B cell (primary cell): ENCODE measurements around the gene OR5B12. TPM values are rescaled to one million over a fixed set of nuclear protein-coding genes. Genes with fewer than 3 reads are reported as not detected.

Experiments used
- ATAC-seq: fragments of 200-7000 bp; cut with Tn5 transposase; one replicate; pipeline ENCODE4 v1.10.0; 2021; ENCODE audit warnings: low read depth, mild to moderate bottlenecking, moderate number of reproducible peaks, moderate library complexity
- CTCF ChIA-PET: fragments of 350-600 bp; sonication (Branson Sonifier 250); formaldehyde crosslinking; loops from one replicate; lab custom pipeline; 2021; ENCODE audit warnings: antibody characterized with exemption, inconsistent platforms; lab: Charles Lee
- POLR2A ChIA-PET: fragments of 350-600 bp; sonication (Branson Sonifier 250); formaldehyde crosslinking; loops from one replicate; lab custom pipeline; 2021; ENCODE audit warnings: antibody characterized with exemption; lab: Charles Lee
- DNase-seq: peaks from one replicate; pipeline ENCODE4 v3.0.0; 2013
- H2AFZ ChIP-seq: 2 replicates; pipeline ENCODE4 v1.6.1; 2012; ENCODE audit warnings: mild to moderate bottlenecking, low read depth, low read length; ENCODE audit not compliant: insufficient read depth, poor library complexity, severe bottlenecking
- H3K27ac ChIP-seq, 2 donors: 1 replicate in 1 of 2; 2 replicates in 1 of 2; pipeline ENCODE4 v1.5.1; 2012 to 2013; ENCODE audit warnings: low read length in 2 of 2, mild to moderate bottlenecking in 2 of 2, moderate library complexity in 1 of 2
- H3K27me3 ChIP-seq, 4 experiments: fragments of 200-600 bp in 1 of 4; sonication (generic) in 1 of 4; replicated peaks in 1 of 4; 1 replicate in 2 of 4; 2 replicates in 2 of 4; pipeline versions ENCODE4 v1.6.1 to v1.7.0; 2013 to 2016; ENCODE audit warnings: low read length in 3 of 4, mild to moderate bottlenecking in 2 of 4, mixed read lengths in 1 of 4, moderate library complexity in 1 of 4; ENCODE audit not compliant: insufficient read depth in 4 of 4, control insufficient read depth in 3 of 4; ENCODE audit errors: control extremely low read depth in 1 of 4
- H3K36me3 ChIP-seq, 2 experiments: replicated peaks in 1 of 2; 1 replicate in 1 of 2; 2 replicates in 1 of 2; pipeline versions ENCODE4 v1.6.1 to v1.7.1; 2013; ENCODE audit warnings: low read length in 1 of 2; ENCODE audit not compliant: insufficient read depth in 2 of 2, control insufficient read depth in 1 of 2; ENCODE audit errors: control extremely low read depth in 1 of 2, extremely low read depth in 1 of 2
- H3K4me1 ChIP-seq, 2 donors: fragments of 200-600 bp in 1 of 2; sonication (generic) in 1 of 2; 1 replicate in 1 of 2; 2 replicates in 1 of 2; pipeline versions ENCODE4 v1.5.1 to v1.6.1; 2013 to 2017; ENCODE audit warnings: low read length in 2 of 2; ENCODE audit not compliant: control insufficient read depth in 2 of 2, insufficient read depth in 2 of 2
- H3K4me2 ChIP-seq: replicated peaks from 2 replicates; pipeline ENCODE3; 2012; ENCODE audit warnings: mild to moderate bottlenecking, low read depth, low read length; ENCODE audit not compliant: poor library complexity, severe bottlenecking
- H3K4me3 ChIP-seq, 5 experiments: fragments of 200-600 bp in 1 of 5; sonication (generic) in 1 of 5; 1 replicate in 3 of 5; 2 replicates in 2 of 5; pipeline versions ENCODE4 v1.5.1 to v1.7.0; 2011 to 2016; ENCODE audit warnings: low read length in 4 of 5, mild to moderate bottlenecking in 4 of 5, low read depth in 2 of 5, control low read depth in 1 of 5, moderate library complexity in 1 of 5; ENCODE audit not compliant: insufficient read depth in 1 of 5; ENCODE audit errors: control extremely low read depth in 1 of 5, extremely low read depth in 1 of 5
- H3K79me2 ChIP-seq: fragments of 200-600 bp; sonication (generic); one replicate; pipeline ENCODE4 v1.6.0; 2016; ENCODE audit warnings: low read length; ENCODE audit not compliant: control insufficient read depth, insufficient read depth
- H3K9ac ChIP-seq: fragments of 200-600 bp; sonication (generic); 2 replicates; pipeline ENCODE4 v1.6.1; 2017; ENCODE audit warnings: mild to moderate bottlenecking, low read length, moderate library complexity
- H3K9me3 ChIP-seq, 3 donors: one replicate each; pipeline versions ENCODE4 v1.6.1 to v1.7.1; 2013; ENCODE audit warnings: low read length in 2 of 3; ENCODE audit not compliant: control insufficient read depth in 2 of 3, insufficient read depth in 1 of 3; ENCODE audit errors: control extremely low read depth in 1 of 3
- H4K20me1 ChIP-seq: 2 replicates; pipeline ENCODE4 v1.6.0; 2012; ENCODE audit warnings: mild to moderate bottlenecking, low read length; ENCODE audit not compliant: insufficient read depth, control insufficient read depth, poor library complexity, severe bottlenecking
- H3K27ac Mint-ChIP-seq: one replicate; pipeline ENCODE4 v1.8.0; 2021; ENCODE audit warnings: mixed read lengths
- H3K27me3 Mint-ChIP-seq: one replicate; pipeline ENCODE4 v1.8.0; 2021; ENCODE audit warnings: mixed read lengths
- H3K4me1 Mint-ChIP-seq: one replicate; pipeline ENCODE4 v1.8.0; 2021; ENCODE audit warnings: mixed read lengths
- H3K4me3 Mint-ChIP-seq: one replicate; pipeline ENCODE4 v1.8.0; 2021; ENCODE audit warnings: mixed read lengths
- H3K9me3 Mint-ChIP-seq: one replicate; pipeline ENCODE4 v1.8.0; 2022; ENCODE audit warnings: mixed read lengths; ENCODE audit not compliant: insufficient read depth
- EZH2 ChIP-seq: IDR thresholded peaks from 2 replicates; pipeline ENCODE4 v1.6.1; 2012; ENCODE audit warnings: borderline replicate concordance, low read depth, mild to moderate bottlenecking, moderate library complexity, low read length; ENCODE audit not compliant: insufficient read depth, poor library complexity, severe bottlenecking
- WGBS: methylation state at CpG from one replicate; pipeline ENCODE4 v1.1.5; 2013; ENCODE audit warnings: missing lambda C conversion rate; ENCODE audit not compliant: insufficient coverage; 5-methylcytosine and 5-hydroxymethylcytosine counted together
- intact Hi-C: fragments of 100-400 bp; cut with micrococcal nuclease; formaldehyde crosslinking; loops from one replicate; pipeline ENCODE4 v1.10.0; 2022
- polyA plus RNA-seq: library from polyadenylated mRNA; depleted of rRNA; stranded (reverse); fragments of >200 nt; gene quantifications from 2 replicates; pipeline ENCODE4 v1.2.3, GENCODE V29; 2012
- total RNA-seq, 2 donors: library from RNA; stranded (reverse); fragments of 120-200 nt in 1 of 2; gene quantifications; 1 replicate in 1 of 2; 2 replicates in 1 of 2; pipeline versions ENCODE4 v1.2.3 to v1.2.4, GENCODE V29; 2013 to 2022
- TF ChIP-seq, protein P1 (sequence below): fragments of 200-600 bp; IDR thresholded peaks from one replicate; pipeline ENCODE4 v1.8.0; 2022; ENCODE audit warnings: antibody characterized with exemption, mild to moderate bottlenecking

Gene OR5B12
- total and polyA plus RNA-seq, 2 donors (not counting 1 experiment from before 2014, with no cell fraction given), result not detected

- Mint-ChIP-seq H3K9me3 (peaks cover 6% of the 10 kb centered on the region), H3K27me3 (peaks cover 34% of the 10 kb centered on the region), H3K27ac (no peak overlapping the region), H3K4me3 (no peak overlapping the region), H3K4me1 (no peaks in the 10 kb centered on the region)
- Histone ChIP-seq H3K27me3 (no peaks in the 10 kb centered on the region), H4K20me1 (no peaks in the 10 kb centered on the region), H3K4me2 (no peak overlapping the region), H3K4me3 (no peak overlapping the region), H3K36me3 (no peaks in the 10 kb centered on the region), H2AFZ (no peak overlapping the region), H3K79me2 (no peaks in the 10 kb centered on the region), H3K9ac (no peak overlapping the region), H3K4me1 (no peaks in the 10 kb centered on the region), H3K27ac (no peak overlapping the region), H3K9me3 (peaks cover 0 to 18% (median 0%) of the 10 kb centered on the region in 3 donors)
- ATAC-seq (no peak), DNase-seq (no peak)
- WGBS, result 90% methylated on average over 2 of the region's 6 CpGs
- intact Hi-C loops, result no loop called here
- CTCF ChIA-PET, result interaction anchor here (0.6 kb wide), 1 partner anchor 1356 kb away, joined by 3 read pairs; no protein-coding TSS in a partner anchor
- POLR2A ChIA-PET, result no interaction called here
- TF ChIP-seq EZH2, result no peak
- TF ChIP-seq, protein P1, sequence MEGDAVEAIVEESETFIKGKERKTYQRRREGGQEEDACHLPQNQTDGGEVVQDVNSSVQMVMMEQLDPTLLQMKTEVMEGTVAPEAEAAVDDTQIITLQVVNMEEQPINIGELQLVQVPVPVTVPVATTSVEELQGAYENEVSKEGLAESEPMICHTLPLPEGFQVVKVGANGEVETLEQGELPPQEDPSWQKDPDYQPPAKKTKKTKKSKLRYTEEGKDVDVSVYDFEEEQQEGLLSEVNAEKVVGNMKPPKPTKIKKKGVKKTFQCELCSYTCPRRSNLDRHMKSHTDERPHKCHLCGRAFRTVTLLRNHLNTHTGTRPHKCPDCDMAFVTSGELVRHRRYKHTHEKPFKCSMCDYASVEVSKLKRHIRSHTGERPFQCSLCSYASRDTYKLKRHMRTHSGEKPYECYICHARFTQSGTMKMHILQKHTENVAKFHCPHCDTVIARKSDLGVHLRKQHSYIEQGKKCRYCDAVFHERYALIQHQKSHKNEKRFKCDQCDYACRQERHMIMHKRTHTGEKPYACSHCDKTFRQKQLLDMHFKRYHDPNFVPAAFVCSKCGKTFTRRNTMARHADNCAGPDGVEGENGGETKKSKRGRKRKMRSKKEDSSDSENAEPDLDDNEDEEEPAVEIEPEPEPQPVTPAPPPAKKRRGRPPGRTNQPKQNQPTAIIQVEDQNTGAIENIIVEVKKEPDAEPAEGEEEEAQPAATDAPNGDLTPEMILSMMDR, result no peak
These were observed 4.3 kb upstream of the OR5B12 start for GRCh38 chr11:58446294-58446693.

DNA sequence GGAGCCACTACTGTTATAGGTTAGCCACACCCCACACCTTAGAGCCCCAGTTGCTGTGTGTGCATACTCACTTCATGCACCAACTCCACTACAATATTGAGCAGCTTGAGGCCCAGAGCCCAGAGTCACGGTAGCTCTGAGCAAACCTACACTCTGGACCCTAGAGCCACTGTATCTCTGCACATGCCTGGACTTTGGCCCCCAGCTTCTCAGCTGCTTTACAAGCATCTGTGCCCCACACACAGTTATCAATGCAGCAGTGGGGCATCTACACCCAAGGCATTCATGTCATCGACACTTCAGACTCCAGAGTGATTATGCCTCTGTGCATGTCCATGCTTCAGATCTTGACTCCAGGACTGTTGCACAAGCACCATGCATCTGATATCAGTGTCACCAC, 2.3 kb upstream of the OR5B12 start:
- peaks cover 40% of the 10 kb centered on the region for H3K27me3 Mint-ChIP-seq
- Histone ChIP-seq H3K36me3 (no peaks in the 10 kb centered on the region), H3K9me3 (peaks cover 0 to 18% (median 0%) of the 10 kb centered on the region in 3 donors), H2AFZ (no peak overlapping the region), H3K4me2 (no peak overlapping the region), H3K4me3 (no peak overlapping the region), H3K4me1 (no peaks in the 10 kb centered on the region), H4K20me1 (no peaks in the 10 kb centered on the region), H3K27me3 (peaks cover 0 to 6% (median 0%) of the 10 kb centered on the region in 4 experiments), H3K27ac (no peak overlapping the region), H3K9ac (no peak overlapping the region), H3K79me2 (no peaks in the 10 kb centered on the region)
- POLR2A ChIA-PET, result no interaction called here
- no peak for TF ChIP-seq EZH2
- TF ChIP-seq, protein P1, result no peak
- no peak overlapping the region for H3K4me3 Mint-ChIP-seq
- no peak overlapping the region for H3K27ac Mint-ChIP-seq
- peaks cover 6% of the 10 kb centered on the region for H3K9me3 Mint-ChIP-seq
- no peak for ATAC-seq
- no peaks in the 10 kb centered on the region for H3K4me1 Mint-ChIP-seq
- WGBS, result 83% methylated on average over 2 of the region's 2 CpGs
- no peak for DNase-seq
- intact Hi-C loops, result no loop called here
- CTCF ChIA-PET, result no interaction called here
